ENCODE data around the gene HDAC9.

The HDAC9 gene

GRCh38 chr7:18532813-18533212 is 37.3 kb downstream of the HDAC9 start:
- no peak for TF ChIP-seq CTCF (IDR thresholded peaks at IDR 0.05; ENCODE audit: insufficient read depth, low read length, poor library complexity, severe bottlenecking)
- Histone ChIP-seq H3K4me3 (replicated peaks; ENCODE audit: low read depth, low read length) (no peak overlapping the region), H3K36me3 (ENCODE audit: control insufficient read depth, insufficient read depth, low read length) (no peaks in the 10 kb centered on the region), H3K27me3 (replicated peaks; ENCODE audit: control insufficient read depth, insufficient read depth, low read length) (no peaks in the 10 kb centered on the region)
- DNase-seq (ENCODE audit: extremely low read depth, insufficient read length), result no peak

GRCh38 chr7:18534481-18534880 is 38.9 kb downstream of the HDAC9 start:
- no peak for TF ChIP-seq CTCF (IDR thresholded peaks at IDR 0.05; ENCODE audit: insufficient read depth, low read length, poor library complexity, severe bottlenecking)
- Histone ChIP-seq H3K36me3 (ENCODE audit: control insufficient read depth, insufficient read depth, low read length) (no peaks in the 10 kb centered on the region), H3K27me3 (replicated peaks; ENCODE audit: control insufficient read depth, insufficient read depth, low read length) (no peaks in the 10 kb centered on the region), H3K4me3 (replicated peaks; ENCODE audit: low read depth, low read length) (no peak overlapping the region)
- DNase-seq (ENCODE audit: extremely low read depth, insufficient read length), result no peak

- no peak for TF ChIP-seq CTCF (IDR thresholded peaks at IDR 0.05; ENCODE audit: insufficient read depth, low read length, poor library complexity, severe bottlenecking)
- no peak for DNase-seq (ENCODE audit: extremely low read depth, insufficient read length)
Measured at GRCh38 chr7:18535810-18536415, 40.4 kb downstream of the HDAC9 start.

GRCh38 chr7:18536486-18536885 is 40.9 kb downstream of the HDAC9 start:
- Histone ChIP-seq H3K4me3 (replicated peaks; ENCODE audit: low read depth, low read length) (no peak overlapping the region), H3K36me3 (ENCODE audit: control insufficient read depth, insufficient read depth, low read length) (no peaks in the 10 kb centered on the region), H3K27me3 (replicated peaks; ENCODE audit: control insufficient read depth, insufficient read depth, low read length) (no peaks in the 10 kb centered on the region)
- DNase-seq (ENCODE audit: extremely low read depth, insufficient read length), result no peak
- TF ChIP-seq CTCF (IDR thresholded peaks at IDR 0.05; ENCODE audit: insufficient read depth, low read length, poor library complexity, severe bottlenecking), result no peak

More at GRCh38 chr7:18535810-18536415, 40.4 kb downstream of the HDAC9 start:
- no peak overlapping the region for H3K4me3 ChIP-seq (replicated peaks; ENCODE audit: low read depth, low read length)
- no peaks in the 10 kb centered on the region for H3K27me3 ChIP-seq (replicated peaks; ENCODE audit: control insufficient read depth, insufficient read depth, low read length)
- H3K36me3 ChIP-seq (ENCODE audit: control insufficient read depth, insufficient read depth, low read length), result no peaks in the 10 kb centered on the region

- DNase-seq (ENCODE audit: extremely low read depth, insufficient read length), result peak; percentile 66
- H3K36me3 ChIP-seq (ENCODE audit: control insufficient read depth, insufficient read depth, low read length), result peaks cover 3% of the 10 kb centered on the region; the same call in 1 of the 2 replicates
- H3K4me3 ChIP-seq (replicated peaks; ENCODE audit: low read depth, low read length), result no peak overlapping the region
- no peak for TF ChIP-seq CTCF (IDR thresholded peaks at IDR 0.05; ENCODE audit: insufficient read depth, low read length, poor library complexity, severe bottlenecking)
- no peaks in the 10 kb centered on the region for H3K27me3 ChIP-seq (replicated peaks; ENCODE audit: control insufficient read depth, insufficient read depth, low read length)
Measured at GRCh38 chr7:18538554-18539250, 43.2 kb downstream of the HDAC9 start.
